Superior temporal gyrus (tissue), 1 donor: Measurements from ENCODE around the gene JARID2.

ENCODE experiments used
- DNase-seq: peaks from one replicate; pipeline ENCODE4 v3.0.0-alpha.2; 2016; ENCODE audit errors: extremely low spot score

Gene JARID2

DNA sequence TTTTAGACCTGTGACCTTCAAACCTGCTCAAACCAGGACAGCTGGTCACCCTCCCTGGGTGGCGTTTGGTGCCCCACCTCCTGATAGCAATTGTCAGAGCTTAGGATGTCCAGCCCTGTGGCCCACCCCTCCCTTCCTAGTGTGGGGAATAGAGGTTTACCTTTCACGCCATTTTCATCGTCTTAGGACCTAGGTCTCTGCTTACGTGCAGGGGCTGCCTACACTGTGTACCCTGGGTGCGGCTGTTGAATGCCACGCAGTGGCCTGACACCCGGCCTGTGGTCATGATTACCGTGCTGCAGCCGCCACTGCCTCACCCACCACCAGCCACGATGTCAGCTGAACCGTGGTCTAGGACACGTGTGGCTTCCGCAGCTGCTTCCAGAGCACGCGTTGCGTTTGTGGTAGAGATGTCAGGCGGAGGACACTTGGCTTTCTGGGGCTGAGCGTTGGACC lies 259.6 kb downstream of the JARID2 start:
- DNase-seq = no peak

DNA sequence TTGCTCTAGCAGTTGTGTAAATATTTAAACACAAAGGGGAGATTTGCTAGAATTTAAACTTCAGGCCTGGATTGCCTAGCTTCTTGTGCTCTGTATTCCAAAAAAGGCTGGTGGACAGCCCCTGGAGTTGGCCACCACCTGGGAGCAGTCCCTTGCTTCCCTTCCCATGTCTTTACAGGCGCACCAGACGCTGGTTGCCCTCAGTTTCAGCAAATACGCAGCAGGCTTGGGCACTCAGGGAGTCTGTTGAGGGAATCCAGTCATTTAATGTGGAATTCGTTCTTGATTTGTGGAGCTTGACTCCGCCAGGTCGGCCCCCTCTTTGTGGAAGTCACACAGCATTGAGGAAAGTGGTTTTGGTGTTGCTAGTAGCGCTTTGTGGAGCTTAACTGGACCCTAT lies 260.2 kb downstream of the JARID2 start:
- DNase-seq = no peak

DNA sequence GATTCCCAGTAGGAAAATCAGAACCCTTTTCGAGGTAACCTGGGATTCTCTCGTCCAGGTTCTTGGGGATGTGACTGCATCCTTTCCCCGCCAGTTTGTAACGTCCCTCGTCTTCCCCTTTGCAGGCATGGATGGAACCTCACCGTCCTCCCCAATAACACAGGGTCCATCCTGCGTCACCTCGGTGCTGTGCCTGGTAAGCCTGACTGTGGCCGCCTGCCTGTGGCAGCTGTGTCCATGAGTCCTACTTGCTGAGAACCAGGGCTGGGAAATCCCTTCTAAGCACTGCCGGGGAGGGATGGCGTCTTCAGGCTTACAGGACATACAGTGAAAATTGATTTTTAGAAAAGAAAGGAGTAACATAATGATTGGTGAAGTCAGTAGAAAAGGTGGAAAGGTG lies 261.4 kb downstream of the JARID2 start:
- no peak for DNase-seq

DNA sequence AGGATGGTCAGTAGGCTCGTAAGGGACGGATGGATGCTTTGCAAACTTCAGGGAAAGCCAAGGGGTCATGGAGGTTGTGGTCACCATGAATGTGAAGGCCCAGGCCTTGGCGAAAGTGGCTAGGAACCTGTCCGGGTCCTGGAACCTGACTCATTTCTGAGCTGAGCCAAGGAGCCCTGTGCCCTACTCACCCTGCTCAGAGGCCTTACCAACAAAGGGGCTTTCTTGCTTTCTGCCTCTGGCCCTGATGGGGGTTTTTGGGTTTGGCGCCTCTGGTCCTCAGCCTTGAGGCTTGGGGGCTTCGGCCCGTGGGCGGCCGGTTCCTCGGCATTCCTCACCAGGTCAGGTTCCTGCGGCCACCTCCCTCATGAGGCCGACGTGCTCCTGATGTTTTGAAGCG lies 261.9 kb downstream of the JARID2 start:
- DNase-seq = no peak

DNA sequence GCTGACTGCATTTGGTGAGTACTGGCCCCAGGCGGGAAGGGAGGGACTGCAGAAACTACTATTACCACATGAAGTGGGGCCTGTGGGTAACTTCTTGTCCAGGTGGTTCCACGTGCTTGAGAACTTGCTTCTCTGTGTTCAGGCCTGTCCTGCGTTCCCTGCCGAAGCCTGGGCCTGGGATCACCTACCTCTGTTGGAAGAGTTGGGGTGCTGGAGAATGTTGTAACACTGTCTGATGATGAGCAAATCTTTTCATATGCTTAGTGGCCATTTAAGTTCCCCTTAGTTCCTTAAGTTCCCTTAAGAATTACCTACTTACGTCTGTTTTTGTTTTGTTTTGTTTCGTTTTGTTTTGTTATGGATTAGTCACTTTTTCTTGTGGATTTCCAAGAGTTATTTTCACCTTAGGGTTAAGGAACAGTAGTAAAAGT lies 262.6 kb downstream of the JARID2 start:
- DNase-seq = no peak

DNA sequence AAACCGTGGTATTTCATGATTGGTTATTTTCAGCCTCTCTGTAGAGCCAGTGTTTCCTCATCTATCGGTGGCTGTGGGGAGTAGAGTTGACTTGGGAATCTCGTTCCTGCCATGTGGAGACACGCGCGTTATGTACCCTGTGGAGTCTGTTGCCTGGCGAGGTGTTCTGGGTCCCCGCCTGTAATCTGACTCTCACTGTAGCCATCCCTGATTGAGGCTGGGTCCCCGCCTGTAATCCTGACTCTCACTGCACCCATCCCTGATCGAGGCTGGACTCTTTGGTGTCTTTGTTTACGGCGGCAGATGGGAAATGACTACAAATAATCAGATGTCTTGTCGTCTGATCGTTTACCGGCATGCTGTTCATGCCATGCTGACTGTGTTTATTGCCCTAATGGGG lies 263.1 kb downstream of the JARID2 start:
- DNase-seq = no peak

DNA sequence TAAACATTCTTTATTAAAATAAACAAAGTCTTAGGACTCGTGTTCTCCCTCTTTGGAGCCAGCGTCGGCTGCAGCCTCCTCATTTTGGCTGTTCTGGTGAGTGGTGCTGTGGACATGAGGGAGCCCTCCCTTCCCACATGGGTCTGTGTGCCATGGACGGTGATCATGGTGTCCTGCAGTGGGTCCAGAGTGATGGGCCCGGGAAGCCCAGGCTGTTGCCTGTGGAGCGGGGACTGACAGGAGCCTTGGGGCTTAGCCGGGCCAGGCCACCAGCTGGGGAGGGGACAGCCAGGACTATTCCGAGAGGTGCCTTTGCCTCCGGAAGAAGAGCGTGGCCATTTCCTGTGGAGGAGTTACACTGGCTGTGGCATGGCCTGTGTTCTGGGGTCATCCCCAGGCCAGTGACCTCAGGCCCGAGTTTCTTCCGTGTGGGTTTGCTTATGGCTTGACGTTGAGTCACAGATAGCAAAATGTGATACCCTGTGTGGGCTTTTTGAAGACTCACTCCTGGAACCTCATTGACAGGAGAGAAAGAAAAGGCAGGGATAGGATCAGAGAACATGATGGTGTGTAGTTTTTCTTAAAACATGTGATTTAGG lies 263.6 kb downstream of the JARID2 start:
- DNase-seq = no peak

DNA sequence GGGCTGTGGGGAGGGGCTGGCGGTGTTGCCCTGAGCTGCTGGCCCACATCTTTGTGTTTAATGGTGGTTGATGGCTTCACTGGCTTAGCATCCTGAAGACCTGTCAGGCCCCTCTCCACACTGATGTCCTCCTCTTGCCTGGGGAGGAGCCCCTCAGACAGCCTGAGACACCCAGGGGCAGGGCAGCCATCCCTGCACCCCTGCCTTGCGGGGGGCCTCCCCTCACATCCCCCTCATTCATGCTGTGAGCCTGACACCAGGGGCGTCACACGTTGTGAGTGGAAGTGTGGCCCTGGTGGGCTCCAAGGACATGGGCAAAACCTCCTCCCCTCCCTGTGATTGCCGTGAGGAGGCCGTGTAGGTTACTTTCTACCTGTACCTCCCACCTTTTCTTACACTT lies 264.3 kb downstream of the JARID2 start:
- no peak for DNase-seq

DNA sequence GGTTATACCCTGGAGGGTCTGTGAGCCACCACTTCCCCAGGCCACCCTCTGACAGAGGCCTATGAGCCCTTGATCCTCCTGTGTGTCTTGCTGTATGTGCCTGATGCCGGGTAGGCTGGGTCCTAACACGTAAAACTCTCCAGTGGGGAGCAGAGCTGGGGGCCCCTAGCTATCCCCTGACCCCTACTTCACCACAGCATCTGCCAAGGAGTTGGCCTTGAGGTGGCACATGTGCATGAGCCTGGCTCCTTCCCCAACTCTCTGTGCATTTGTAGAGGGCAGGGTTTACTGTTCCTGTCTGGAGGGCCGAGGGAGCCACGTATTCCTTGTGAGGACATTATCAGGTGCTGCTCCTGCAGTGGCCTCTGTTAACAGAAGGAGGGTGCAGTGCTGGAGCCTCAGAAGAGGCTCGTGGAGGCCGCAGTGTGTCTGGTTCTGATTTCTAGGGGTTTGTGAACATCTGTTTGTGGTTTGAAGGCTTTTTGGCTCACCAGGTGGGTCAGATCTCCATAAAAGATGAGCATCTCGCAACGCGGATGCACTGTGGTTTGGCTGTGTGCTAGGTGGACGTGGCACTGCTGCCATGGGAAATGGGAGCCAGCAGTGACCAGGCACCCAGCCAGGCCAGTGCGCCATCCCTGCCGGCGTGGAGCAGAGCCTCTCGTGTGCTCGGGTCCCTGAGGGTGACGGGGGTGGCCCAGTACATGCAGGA lies 264.8 kb downstream of the JARID2 start:
- no peak for DNase-seq

DNA sequence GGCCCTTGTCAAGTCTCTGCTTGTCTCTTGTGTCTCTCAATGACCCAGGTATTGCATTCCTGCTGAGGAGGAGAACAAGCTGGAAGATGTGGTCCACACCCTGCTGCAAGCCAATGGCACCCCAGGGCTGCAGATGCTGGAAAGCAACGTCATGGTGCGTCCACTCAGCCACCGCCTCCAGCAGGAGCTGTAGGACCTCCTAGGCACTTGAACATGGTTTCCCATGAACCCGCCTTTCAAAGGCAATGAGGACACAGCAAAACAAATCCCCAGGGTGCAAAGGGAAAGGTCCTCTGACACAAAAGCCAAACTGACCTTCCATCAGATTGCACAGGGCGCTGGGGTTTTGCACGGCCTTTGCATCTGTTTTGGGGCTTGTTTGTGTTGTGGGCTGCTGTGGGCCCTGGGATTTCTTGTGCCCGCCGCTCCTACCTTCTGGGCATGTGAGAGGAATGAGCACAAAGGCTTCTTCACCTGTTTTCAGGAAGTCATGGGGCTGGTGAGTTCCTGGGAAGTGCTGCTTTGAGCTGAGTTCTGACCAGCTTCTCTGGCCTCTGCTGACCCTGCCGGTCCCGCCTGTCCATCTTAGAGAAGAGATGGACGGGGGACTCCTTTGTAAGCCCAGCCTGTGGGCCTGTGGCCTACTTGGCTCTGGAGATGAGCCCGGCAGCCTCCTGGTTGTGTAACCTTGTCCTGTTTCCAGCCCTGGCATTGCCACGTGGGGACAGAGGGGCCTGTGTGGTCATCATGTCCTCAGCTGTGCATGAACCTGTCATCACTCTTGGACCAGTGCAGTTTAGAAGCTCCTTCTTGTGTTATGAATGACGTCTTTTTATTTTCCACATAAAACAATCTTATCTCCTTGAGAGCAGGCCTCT lies 265.6 kb downstream of the JARID2 start:
- DNase-seq = no peak

DNA sequence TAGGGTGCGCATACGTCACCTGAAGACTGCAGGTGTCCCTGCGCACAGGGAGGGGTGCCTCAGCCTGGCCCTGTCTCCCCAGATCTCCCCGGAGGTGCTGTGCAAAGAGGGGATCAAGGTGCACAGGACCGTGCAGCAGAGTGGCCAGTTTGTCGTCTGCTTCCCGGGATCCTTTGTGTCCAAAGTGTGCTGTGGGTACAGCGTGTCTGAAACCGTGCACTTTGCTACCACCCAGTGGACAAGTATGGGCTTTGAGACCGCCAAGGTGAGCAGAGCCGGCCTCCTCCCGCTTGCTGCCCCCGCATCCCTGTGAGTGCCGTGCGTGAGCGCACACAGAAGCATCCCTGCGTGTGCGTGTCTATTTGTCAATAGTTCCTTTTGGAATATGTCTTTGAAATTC lies 266.3 kb downstream of the JARID2 start:
- DNase-seq = no peak

DNA sequence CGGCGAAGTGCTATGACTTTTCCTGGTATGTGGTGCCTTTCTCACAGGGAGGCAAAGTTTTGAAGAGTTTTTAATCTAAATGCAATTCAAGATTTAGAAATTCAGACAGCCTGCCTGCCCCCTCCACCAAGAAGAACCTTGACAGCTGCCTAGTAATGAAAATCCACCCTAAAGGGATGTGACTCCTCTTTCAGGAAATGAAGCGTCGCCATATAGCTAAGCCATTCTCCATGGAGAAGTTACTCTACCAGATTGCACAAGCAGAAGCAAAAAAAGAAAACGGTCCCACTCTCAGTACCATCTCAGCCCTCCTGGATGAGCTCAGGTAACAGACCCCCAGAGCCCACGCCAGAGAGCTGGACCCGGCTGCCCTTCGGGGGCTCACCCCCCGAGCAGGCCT lies 266.9 kb downstream of the JARID2 start:
- DNase-seq = no peak

DNA sequence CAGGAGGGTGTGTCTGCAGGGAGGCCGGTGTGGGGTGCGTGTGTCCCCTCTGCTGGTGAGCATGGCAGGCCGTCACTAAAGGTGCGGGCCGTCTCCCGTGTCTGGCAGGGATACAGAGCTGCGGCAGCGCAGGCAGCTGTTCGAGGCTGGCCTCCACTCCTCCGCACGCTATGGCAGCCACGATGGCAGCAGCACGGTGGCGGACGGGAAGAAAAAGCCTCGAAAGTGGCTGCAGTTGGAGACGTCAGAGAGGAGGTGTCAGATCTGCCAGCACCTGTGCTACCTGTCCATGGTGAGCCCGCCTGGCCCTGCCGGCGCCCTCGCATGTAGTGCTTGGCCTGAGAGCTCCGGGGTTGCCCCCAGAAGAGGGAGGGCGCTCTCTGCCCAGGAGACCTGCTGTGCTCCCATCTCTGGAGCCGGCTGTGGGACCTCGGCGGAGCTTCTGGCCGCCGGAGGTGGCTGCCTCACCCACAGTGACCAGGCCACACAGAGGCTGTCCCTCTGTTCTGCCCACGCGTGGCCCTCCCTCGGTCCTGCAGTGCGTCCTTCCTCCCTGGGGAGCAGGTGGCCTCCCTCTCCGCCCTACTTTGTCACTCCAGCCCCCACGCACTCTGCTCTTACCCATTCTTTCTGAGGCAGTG lies 267.4 kb downstream of the JARID2 start:
- DNase-seq = no peak

DNA sequence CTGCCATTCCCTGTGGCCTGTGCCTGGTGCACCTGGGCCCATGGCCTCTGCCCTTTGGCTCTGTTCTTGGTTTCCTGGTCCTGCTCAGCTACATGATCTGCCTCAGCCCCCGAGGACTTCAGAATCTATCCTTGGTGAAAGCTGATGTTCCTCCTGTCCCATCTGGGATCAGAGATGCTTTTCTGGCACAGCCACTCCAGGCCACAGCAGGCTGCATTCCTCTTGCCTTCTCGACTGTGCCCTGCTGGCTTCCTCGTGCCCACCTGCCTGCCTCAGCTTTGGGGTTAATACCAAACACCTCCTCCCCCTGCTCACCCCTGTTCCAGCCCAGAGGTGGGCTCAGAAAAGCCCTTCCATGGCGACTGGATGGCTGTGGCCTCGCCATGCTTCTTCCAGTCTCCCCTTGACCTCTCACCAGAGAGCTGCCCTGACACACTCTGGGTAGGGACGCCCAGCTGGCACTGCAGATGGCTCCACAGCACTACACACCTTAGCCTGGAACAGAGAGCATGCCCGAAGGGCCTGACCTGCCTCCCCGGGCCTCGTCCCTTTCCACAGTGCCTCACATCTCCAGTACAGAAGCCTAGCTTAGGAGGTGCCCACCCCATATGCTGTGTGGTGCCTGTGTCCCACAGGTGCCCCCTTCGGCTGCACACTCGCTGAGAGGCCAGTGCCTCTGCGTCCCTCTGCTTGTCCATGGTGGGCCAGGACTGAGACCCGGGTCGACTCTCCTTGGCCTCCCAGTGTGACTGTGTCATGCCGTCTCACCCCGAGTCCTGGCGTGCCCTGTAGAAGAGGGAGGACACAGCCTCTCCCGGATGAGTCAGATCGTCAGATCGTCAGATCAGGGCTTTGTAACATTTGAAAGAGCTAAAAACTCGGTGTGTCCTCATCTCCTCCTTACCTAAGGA lies 268.2 kb downstream of the JARID2 start:
- no peak for DNase-seq

DNA sequence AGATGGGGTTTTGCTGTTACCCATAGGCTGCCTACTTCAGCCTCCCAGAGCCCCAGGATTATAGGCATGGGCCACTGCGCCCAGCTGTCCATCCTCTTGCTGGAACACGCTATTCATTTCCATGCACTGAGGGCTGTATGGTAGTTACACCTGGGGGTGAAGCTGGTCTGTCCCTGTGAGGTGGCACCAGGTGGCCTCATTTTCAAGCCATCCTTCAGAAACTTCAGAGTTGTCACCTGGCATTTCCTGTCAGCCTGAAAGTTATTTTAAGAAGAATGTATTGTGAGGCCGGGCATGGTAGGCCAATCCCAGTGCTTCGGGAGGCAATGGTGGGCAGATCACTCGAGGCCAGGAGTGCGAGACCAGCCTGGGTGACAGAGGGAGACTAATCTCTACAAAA lies 269.4 kb downstream of the JARID2 start:
- DNase-seq = no peak

DNA sequence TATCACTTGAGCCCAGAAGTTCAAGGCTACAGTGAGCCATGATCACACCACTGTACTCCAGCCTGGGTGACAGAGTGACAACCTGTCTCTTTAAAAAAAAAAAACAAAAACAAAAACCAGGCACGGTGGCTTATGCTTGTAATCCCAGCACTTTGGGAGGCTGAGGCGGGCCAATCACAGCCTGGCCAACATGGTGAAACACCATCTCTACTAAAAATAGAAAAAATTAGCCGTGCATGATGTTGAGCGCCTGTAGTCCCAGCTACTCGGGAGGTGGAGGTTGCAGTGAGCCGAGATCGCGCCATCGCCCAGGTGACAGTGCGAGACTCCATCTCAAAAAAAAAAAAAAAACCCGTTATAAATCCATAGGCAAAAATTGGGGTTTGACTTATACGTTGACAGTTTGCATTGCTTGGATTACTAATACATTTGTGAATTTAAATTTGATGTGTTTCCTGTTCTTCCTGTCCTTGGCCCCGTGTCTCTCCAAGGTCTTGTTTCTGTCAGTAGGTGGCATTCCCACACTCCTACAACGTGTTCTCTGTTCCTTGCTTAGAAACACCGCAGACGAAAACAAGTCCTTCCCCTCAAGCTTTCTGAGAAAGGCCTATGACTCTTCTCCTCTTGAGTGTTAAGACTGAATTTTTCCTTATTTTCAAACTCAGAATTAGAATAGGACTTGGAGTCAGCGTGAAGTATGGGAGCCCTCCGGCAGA lies 269.9 kb downstream of the JARID2 start:
- no peak for DNase-seq

DNA sequence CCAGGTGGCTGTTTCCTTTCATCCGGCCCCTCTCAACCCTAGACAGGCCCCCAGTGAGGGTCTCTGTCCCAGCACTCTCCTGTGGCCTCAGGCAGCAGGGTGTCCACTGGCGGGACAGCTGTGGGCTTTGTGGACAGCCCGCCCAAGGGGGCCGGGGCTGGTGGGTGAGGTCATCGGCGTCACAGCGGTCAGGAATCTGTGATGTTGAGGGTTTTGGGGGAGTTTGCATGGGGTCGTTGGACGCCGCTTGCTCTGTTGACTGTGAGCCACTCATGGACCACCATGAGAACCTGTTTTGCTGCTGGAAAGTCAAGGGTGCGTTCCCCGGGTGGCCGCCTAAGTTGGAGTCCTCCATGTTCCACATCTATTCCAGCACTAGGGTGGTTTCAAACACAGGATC lies 270.5 kb downstream of the JARID2 start:
- DNase-seq = no peak

DNA sequence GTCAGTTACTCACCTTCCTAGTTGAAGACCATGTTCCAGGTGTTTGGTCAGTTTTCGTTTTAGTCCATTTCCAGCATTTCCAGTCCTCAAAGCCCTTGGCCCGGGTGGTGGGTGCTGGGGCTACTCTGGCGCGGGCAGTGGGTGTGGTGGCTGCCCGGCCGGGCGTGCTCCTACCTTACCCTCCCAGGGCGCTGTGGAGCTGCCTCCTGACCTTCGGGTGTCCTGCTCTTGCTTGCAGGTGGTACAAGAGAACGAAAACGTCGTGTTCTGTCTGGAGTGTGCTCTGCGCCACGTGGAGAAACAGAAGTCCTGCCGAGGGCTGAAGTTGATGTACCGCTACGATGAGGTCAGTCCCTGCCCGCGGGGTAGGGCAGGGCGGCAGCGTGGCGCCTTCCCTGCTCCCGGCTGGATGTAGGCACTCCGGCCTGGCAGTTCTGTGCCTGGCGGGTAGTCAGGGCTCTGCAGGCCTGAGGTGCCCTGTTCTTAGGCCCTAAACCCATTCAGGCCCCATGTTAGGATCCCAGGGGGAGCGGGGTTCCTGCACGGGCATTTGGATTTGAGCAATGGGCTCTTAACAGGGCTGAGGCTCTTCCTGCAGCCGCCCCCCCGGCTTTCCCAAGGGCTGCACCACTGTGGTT lies 271.2 kb downstream of the JARID2 start:
- DNase-seq = no peak

DNA sequence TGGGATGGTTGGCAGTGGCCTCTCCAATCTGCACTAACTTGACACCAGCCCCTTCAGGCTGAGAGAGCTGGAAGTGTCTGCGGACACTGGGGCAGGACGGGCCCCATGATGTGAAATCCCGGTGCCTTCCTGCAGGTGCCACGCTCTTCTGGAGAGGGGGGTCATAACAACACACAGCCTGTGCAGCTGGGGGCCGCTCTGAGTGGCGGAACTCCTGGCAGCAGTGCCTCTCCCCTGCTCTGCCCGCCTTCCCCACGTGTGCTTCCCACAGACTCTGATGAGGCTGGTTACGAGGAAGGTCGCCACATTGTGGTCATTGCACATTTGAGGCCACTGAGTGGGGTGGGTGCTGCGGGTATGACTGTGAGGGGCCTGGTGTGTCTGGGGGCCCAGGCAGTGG lies 271.7 kb downstream of the JARID2 start:
- no peak for DNase-seq

DNA sequence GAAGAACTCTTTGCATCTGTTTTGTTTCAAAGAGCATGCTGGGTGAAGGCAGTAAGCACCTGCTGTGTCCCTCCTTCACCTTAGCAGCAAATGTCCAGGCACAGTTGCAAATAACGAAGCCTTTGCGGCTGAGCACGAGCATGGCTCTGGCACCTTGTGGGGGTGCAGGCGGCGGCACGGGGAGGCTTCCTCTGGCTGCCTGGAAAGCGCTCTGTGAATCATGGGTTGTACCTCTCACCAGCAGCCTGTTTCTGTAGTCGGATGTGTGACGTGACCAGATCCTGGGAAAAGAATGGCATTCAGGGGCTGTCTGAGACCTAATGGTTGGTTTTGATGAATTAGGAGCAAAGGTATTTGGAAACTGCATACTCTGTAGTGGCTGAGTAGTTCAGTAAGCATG lies 272.2 kb downstream of the JARID2 start:
- no peak for DNase-seq
